Stimulated activated CD4-positive, alpha-beta T cell treated with anti-CD3 and anti-CD28 coated beads, Interleukin-15, amount 100 ng/mL, for 24 hours (primary cell): ENCODE data around the gene PATJ.

ENCODE experiments used
- DNase-seq: peaks from one replicate; pipeline ENCODE4 v3.0.0-alpha.2; 2020

Gene PATJ

GRCh38 chr1:61993331-61993961, 251.2 kb downstream of the PATJ start:
- no peak for DNase-seq

- DNase-seq: no peak
These were observed 253.4 kb downstream of the PATJ start for GRCh38 chr1:61995641-61996040.

- DNase-seq: no peak
These were observed 254.8 kb downstream of the PATJ start for GRCh38 chr1:61997123-61997522.

- no peak for DNase-seq
These were observed 261.5 kb downstream of the PATJ start for GRCh38 chr1:62003777-62004176.

GRCh38 chr1:62006690-62007089, 264.4 kb downstream of the PATJ start:
- no peak for DNase-seq

- no peak for DNase-seq
These were observed 268.7 kb downstream of the PATJ start for GRCh38 chr1:62011006-62011405.

- DNase-seq: no peak
These were observed 269.8 kb downstream of the PATJ start for GRCh38 chr1:62012095-62012494.

GRCh38 chr1:62012836-62013235, 270.6 kb downstream of the PATJ start:
- DNase-seq: no peak

- DNase-seq: no peak
These were observed 271.0 kb downstream of the PATJ start for GRCh38 chr1:62013264-62013663.

GRCh38 chr1:62022382-62022983, 280.2 kb downstream of the PATJ start:
- no peak for DNase-seq

- DNase-seq: no peak
These were observed 282.4 kb downstream of the PATJ start for GRCh38 chr1:62024690-62025089.

- no peak for DNase-seq
These were observed 282.9 kb downstream of the PATJ start for GRCh38 chr1:62025154-62025553.

- DNase-seq: no peak
These were observed 283.6 kb downstream of the PATJ start for GRCh38 chr1:62025892-62026291.

- DNase-seq: no peak
These were observed 287.4 kb downstream of the PATJ start for GRCh38 chr1:62029704-62030103.

GRCh38 chr1:62034790-62035189, 292.5 kb downstream of the PATJ start:
- DNase-seq: no peak

- DNase-seq: no peak
These were observed 295.0 kb downstream of the PATJ start for GRCh38 chr1:62037274-62037673.

- no peak for DNase-seq
These were observed 296.5 kb downstream of the PATJ start for GRCh38 chr1:62038594-62039284.

GRCh38 chr1:62040450-62040849, 298.2 kb downstream of the PATJ start:
- DNase-seq: no peak

- no peak for DNase-seq
These were observed 298.7 kb downstream of the PATJ start for GRCh38 chr1:62040973-62041372.

GRCh38 chr1:62043154-62043553, 300.9 kb downstream of the PATJ start:
- no peak for DNase-seq

- DNase-seq: no peak
These were observed 303.3 kb downstream of the PATJ start for GRCh38 chr1:62045574-62045973.

- no peak for DNase-seq
These were observed 304.6 kb downstream of the PATJ start for GRCh38 chr1:62046927-62047326.

GRCh38 chr1:62050165-62050564, 307.9 kb downstream of the PATJ start:
- DNase-seq: no peak

GRCh38 chr1:62052946-62053345, 310.7 kb downstream of the PATJ start:
- no peak for DNase-seq

- DNase-seq: no peak
These were observed 311.9 kb downstream of the PATJ start for GRCh38 chr1:62054188-62054587.
